SK-N-SH (cell line): ENCODE data around the gene PDIA5. TPM values are rescaled to one million over a fixed set of nuclear protein-coding genes. Genes with fewer than 3 reads are reported as not detected.

Experiments used
- CTCF ChIA-PET: fragments of 300-600, 350-600 bp; formaldehyde crosslinking; extraction: SDS; loops from one replicate; lab custom pipeline; 2021; lab: Yijun Ruan, JAX
- POLR2A ChIA-PET: fragments of 350-600 bp; sonication (Branson Sonifier 250); formaldehyde crosslinking; extraction: SDS; loops from one replicate; lab custom pipeline; 2020; ENCODE audit warnings: antibody characterized with exemption, inconsistent platforms; lab: Yijun Ruan, JAX
- DNase-seq: peaks from one replicate; pipeline ENCODE4 v3.0.0; 2012
- H2AFZ ChIP-seq: fragments of 200-600 bp; sonication (generic); 2 replicates; pipeline ENCODE4 v1.8.1; 2016; ENCODE audit warnings: antibody characterized with exemption, mild to moderate bottlenecking, low read depth
- H3F3A ChIP-seq: fragments of 200-600 bp; sonication (generic); replicated peaks from 2 replicates; pipeline ENCODE3; 2016; ENCODE audit warnings: antibody characterized with exemption, mild to moderate bottlenecking; ENCODE audit not compliant: insufficient read depth
- H3K27ac ChIP-seq, 2 experiments: fragments of 200-500 bp in 1 of 2; fragments of 200-600 bp in 1 of 2; sonication (Bioruptor generic) in 1 of 2; sonication (generic), shearing (Covaris generic) in 1 of 2; 2 replicates each; pipeline versions ENCODE4 v1.5.1 to v1.6.1; 2014 to 2016; ENCODE audit warnings: low read depth in 2 of 2, inconsistent platforms in 1 of 2, low read length in 1 of 2, mild to moderate bottlenecking in 1 of 2, mixed read lengths in 1 of 2
- H3K27me3 ChIP-seq: fragments of 200-600 bp; sonication (generic), shearing (Covaris generic); 2 replicates; pipeline ENCODE4 v1.6.1; 2016; ENCODE audit warnings: mixed run types; ENCODE audit not compliant: insufficient read depth
- H3K36me3 ChIP-seq, 2 experiments: fragments of 200-500 bp in 1 of 2; fragments of 200-600 bp in 1 of 2; sonication (Bioruptor generic) in 1 of 2; sonication (generic) in 1 of 2; replicated peaks in 1 of 2; 2 replicates each; pipeline versions ENCODE3 to v1.5.1; 2014 to 2016; ENCODE audit warnings: low read length in 1 of 2, mild to moderate bottlenecking in 1 of 2; ENCODE audit not compliant: insufficient read depth in 2 of 2, control insufficient read depth in 1 of 2
- H3K4me1 ChIP-seq, 2 experiments: fragments of 200-500 bp in 1 of 2; fragments of 200-600 bp in 1 of 2; sonication (Bioruptor generic) in 1 of 2; sonication (generic), shearing (Covaris generic) in 1 of 2; 2 replicates each; pipeline versions ENCODE4 v1.5.1 to v1.6.1; 2014 to 2016; ENCODE audit warnings: low read depth in 1 of 2, low read length in 1 of 2, mixed run types in 1 of 2; ENCODE audit not compliant: insufficient read depth in 2 of 2, control insufficient read depth in 1 of 2
- H3K4me2 ChIP-seq: fragments of 200-600 bp; sonication (generic), shearing (Covaris generic); 2 replicates; pipeline ENCODE4 v1.6.1; 2017; ENCODE audit warnings: mixed run types
- H3K4me3 ChIP-seq, 2 experiments: fragments of 200-500 bp in 1 of 2; fragments of 200-600 bp in 1 of 2; sonication (Bioruptor generic) in 1 of 2; sonication (generic), shearing (Covaris generic) in 1 of 2; 2 replicates each; pipeline versions ENCODE4 v1.5.1 to v1.8.1; 2014 to 2016; ENCODE audit warnings: low read depth in 2 of 2, inconsistent platforms in 1 of 2, low read length in 1 of 2, mild to moderate bottlenecking in 1 of 2, mixed read lengths in 1 of 2, moderate library complexity in 1 of 2
- H3K79me2 ChIP-seq: fragments of 200-600 bp; sonication (generic); 2 replicates; pipeline ENCODE4 v1.8.1; 2017; ENCODE audit warnings: mild to moderate bottlenecking; ENCODE audit not compliant: insufficient read depth
- H3K9ac ChIP-seq: fragments of 200-600 bp; sonication (generic); 2 replicates; pipeline ENCODE4 v1.6.1; 2017; ENCODE audit warnings: mixed run types
- H3K9me2 ChIP-seq: fragments of 200-600 bp; sonication (generic); 2 replicates; pipeline ENCODE4 v1.6.1; 2017; ENCODE audit warnings: mixed run types
- H3K9me3 ChIP-seq: fragments of 200-600 bp; sonication (generic); 2 replicates; pipeline ENCODE4 v1.6.1; 2017; ENCODE audit warnings: mixed run types, mild to moderate bottlenecking, moderate library complexity
- H4K20me1 ChIP-seq: fragments of 200-600 bp; sonication (generic); 2 replicates; pipeline ENCODE4 v1.6.1; 2017; ENCODE audit warnings: mild to moderate bottlenecking, mixed run types; ENCODE audit not compliant: insufficient read depth
- CHD2 ChIP-seq: fragments of 150-350 bp; IDR thresholded peaks from 2 replicates; pipeline ENCODE4 v1.6.1; 2018; ENCODE audit warnings: low read length; ENCODE audit not compliant: partially characterized antibody
- ELF1 ChIP-seq: IDR thresholded peaks from 2 replicates; pipeline ENCODE4 v1.4.0; 2012
- GABPA ChIP-seq: IDR thresholded peaks from 2 replicates; pipeline ENCODE4 v1.4.0; 2012; ENCODE audit warnings: low read depth, mild to moderate bottlenecking
- MEF2A ChIP-seq: IDR thresholded peaks from 2 replicates; pipeline ENCODE4 v1.4.0; 2012; ENCODE audit warnings: low read depth, borderline replicate concordance
- MXI1 ChIP-seq: IDR thresholded peaks from 2 replicates; pipeline ENCODE4 v1.6.1; 2012; ENCODE audit warnings: mild to moderate bottlenecking, low read depth, low read length, improper control_type of control experiment
- NFIC ChIP-seq: IDR thresholded peaks from 2 replicates; pipeline ENCODE4 v1.4.0; 2012; ENCODE audit warnings: borderline replicate concordance
- NRF1 ChIP-seq: IDR thresholded peaks from 2 replicates; pipeline ENCODE4 v1.6.1; 2012; ENCODE audit warnings: low read depth, mild to moderate bottlenecking, low read length
- RFX5 ChIP-seq: IDR thresholded peaks from 2 replicates; pipeline ENCODE4 v1.6.1; 2012; ENCODE audit warnings: mild to moderate bottlenecking, improper control_type of control experiment, low read length
- RXRA ChIP-seq: IDR thresholded peaks from 2 replicates; pipeline ENCODE4 v1.4.0; 2012; ENCODE audit warnings: low read depth, mild to moderate bottlenecking, borderline replicate concordance
- TAF1 ChIP-seq: IDR thresholded peaks from 2 replicates; pipeline ENCODE4 v1.6.1; 2012; ENCODE audit warnings: low read depth, mild to moderate bottlenecking, low read length, moderate library complexity, borderline replicate concordance
- TCF12 ChIP-seq: IDR thresholded peaks from 2 replicates; pipeline ENCODE4 v1.4.0; 2012
- WGBS: methylation state at CpG from one replicate; pipeline ENCODE4 v1.1.6; 2017; ENCODE audit warnings: low lambda C conversion rate; 5-methylcytosine and 5-hydroxymethylcytosine counted together
- polyA plus RNA-seq, 3 experiments: library from polyadenylated mRNA; depleted of rRNA; stranded (reverse); fragments of >200 nt; gene quantifications; 2 replicates each; pipeline ENCODE4 v1.2.3, GENCODE V29; 2012
- TF ChIP-seq, protein P1 (sequence below): IDR thresholded peaks from 2 replicates; pipeline ENCODE4; 2012
- TF ChIP-seq, protein P2 (sequence below): IDR thresholded peaks from 2 replicates; pipeline ENCODE4 v1.4.0; 2012; ENCODE audit warnings: low read depth, borderline replicate concordance
- TF ChIP-seq, protein P3 (sequence below): IDR thresholded peaks from 2 replicates; pipeline ENCODE4 v1.4.0; 2012; ENCODE audit warnings: low read depth, borderline replicate concordance

PDIA5 gene
- polyA plus RNA-seq, 1 of the 3 experiments (the other 2 are of a cell fraction) = 28.6 TPM

DNA sequence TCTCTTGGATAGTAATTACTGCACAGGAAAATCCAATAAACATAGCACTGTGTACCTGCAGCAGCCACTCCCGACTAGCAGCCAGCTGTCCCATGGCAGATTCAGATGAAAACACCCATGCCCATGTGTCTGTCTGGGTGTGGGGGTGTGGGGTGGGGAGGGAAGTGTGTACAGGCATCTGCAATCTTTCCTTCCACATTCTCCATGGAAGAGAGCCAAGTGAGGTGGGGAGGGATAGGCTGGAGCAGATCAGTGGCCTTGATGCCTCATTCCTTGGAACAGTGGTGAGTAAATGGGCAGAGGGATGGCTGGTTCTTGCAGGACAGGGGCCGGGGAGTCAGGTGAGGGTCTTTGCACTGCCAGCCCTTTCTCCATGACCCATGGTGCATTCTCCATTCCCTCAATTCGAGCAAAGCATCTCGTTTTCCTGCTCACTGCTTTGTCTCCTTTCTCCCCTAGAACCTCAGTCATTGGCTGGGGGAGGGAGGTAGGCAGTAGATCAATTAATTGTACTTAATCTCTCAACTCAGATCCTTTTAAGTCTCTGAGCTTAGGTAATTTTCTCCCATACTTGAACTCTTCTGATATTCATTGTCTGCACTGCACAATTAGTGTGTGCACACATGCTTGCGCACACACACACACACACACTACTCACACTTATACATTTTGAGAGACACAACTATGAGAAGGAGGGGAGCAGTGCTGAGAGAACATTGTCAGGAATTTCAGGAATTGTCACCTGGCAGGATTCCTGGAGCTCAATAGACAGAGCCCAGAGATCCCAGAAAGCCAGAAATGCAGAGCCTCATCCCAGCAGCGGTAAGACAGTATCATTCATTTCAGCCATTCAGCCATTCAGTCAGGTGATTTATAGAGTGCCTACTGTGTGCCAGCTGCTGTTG is 31.9 kb downstream of the PDIA5 start:
- no peak overlapping the region for H3K4me2 ChIP-seq
- CTCF ChIA-PET = interaction anchor here (0.7 kb wide), 1 partner anchor 20 kb away, joined by 3 read pairs; no protein-coding TSS in a partner anchor
- WGBS = 77% methylated on average over 6 of the region's 6 CpGs

DNA sequence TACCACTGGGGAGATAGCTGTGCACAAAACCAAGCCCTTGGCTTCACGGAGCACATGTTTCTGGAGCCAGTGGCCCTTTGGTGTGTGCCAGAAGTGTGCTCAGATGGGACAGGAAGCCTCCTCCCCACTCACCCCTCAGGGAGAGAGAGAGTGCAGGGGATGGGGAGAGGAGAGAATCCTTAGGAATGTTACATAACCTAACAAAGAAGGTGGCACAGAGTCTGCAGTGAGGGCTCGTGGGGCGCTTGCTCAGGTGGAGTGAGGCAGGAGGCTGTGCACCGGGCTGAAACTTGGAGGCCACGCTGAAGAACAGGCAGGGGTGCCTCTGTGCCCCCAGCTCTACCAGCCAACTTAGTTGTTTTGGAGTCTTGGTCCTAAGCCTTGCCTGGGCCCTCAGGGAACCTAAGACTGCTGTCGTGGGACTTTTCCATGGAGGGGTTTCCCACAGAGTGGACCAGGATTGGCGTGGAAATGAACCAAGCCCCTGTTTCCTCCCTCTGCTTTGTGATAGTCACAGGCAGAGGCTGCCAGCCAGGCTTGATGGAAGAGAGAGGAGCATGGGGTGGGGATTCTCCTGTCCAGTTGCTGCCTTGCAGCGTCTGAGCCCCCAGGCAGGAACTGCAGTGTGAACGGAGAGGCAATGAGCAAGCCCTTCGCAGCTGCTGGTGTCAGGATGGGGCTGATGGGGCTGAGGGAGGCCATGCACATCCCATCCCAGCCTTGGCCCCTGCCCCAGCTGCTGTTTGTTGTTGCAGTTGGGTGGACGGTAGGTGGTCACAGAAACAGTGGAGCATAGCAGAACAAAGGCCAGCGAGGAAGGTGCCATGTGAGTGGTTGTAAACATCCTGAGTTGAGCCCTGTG is 32.7 kb downstream of the PDIA5 start:
- WGBS = 91% methylated on average over 11 of the region's 12 CpGs
- Histone ChIP-seq H3K4me2 (no peak overlapping the region), H3K36me3 (peaks cover 15 to 22% of the 10 kb centered on the region in 2 experiments), H3K4me1 (peaks cover 8 to 60% of the 10 kb centered on the region in 2 experiments; a peak in 2 of 4 replicates), H3K9me3 (no peaks in the 10 kb centered on the region), H3K27ac (peak overlapping the region in 1 of 2 experiments; percentile 20; a peak in 1 of 4 replicates), H3K79me2 (peaks cover 4% of the 10 kb centered on the region; the same call in 1 of the 2 replicates), H4K20me1 (peaks cover 23% of the 10 kb centered on the region; the same call in 1 of the 2 replicates), H3K27me3 (no peaks in the 10 kb centered on the region), H2AFZ (no peak overlapping the region), H3K9ac (no peak overlapping the region), H3K9me2 (no peaks in the 10 kb centered on the region), H3F3A (no peaks in the 10 kb centered on the region), H3K4me3 (no peak overlapping the region)
- TF ChIP-seq ELF1 = no peak
- no peak for TF ChIP-seq GABPA
- TF ChIP-seq RFX5 = no peak
- TF ChIP-seq MXI1 = no peak
- no peak for TF ChIP-seq MEF2A
- TF ChIP-seq CHD2 = no peak
- TF ChIP-seq, protein P1, sequence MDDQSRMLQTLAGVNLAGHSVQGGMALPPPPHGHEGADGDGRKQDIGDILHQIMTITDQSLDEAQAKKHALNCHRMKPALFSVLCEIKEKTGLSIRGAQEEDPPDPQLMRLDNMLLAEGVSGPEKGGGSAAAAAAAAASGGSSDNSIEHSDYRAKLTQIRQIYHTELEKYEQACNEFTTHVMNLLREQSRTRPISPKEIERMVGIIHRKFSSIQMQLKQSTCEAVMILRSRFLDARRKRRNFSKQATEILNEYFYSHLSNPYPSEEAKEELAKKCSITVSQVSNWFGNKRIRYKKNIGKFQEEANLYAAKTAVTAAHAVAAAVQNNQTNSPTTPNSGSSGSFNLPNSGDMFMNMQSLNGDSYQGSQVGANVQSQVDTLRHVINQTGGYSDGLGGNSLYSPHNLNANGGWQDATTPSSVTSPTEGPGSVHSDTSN = no peak
- TF ChIP-seq NRF1 = no peak
- no peak for TF ChIP-seq TAF1
- no peak for TF ChIP-seq RXRA
- TF ChIP-seq, protein P2, sequence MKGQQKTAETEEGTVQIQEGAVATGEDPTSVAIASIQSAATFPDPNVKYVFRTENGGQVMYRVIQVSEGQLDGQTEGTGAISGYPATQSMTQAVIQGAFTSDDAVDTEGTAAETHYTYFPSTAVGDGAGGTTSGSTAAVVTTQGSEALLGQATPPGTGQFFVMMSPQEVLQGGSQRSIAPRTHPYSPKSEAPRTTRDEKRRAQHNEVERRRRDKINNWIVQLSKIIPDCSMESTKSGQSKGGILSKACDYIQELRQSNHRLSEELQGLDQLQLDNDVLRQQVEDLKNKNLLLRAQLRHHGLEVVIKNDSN = no peak
- DNase-seq = no peak
- CTCF ChIA-PET = interaction anchor here (0.7 kb wide), 1 partner anchor 19 kb away, joined by 3 read pairs; no protein-coding TSS in a partner anchor
- POLR2A ChIA-PET = no interaction called here

More for the DNA sequence above, 31.9 kb downstream of the PDIA5 start:
- Histone ChIP-seq H3K9ac (no peak overlapping the region), H3K79me2 (peaks cover 12% of the 10 kb centered on the region; the same call in 1 of the 2 replicates), H3K9me3 (no peaks in the 10 kb centered on the region), H2AFZ (no peak overlapping the region), H3K36me3 (peaks cover 15 to 21% of the 10 kb centered on the region in 2 experiments), H3K27me3 (no peaks in the 10 kb centered on the region), H3K4me3 (no peak overlapping the region), H3K9me2 (no peaks in the 10 kb centered on the region), H3K27ac (peak overlapping the region in 1 of 2 experiments; percentile 11; a peak in 1 of 4 replicates), H3K4me1 (peaks cover 4 to 53% of the 10 kb centered on the region in 2 experiments; a peak in 1 of 4 replicates), H4K20me1 (peaks cover 23% of the 10 kb centered on the region; the same call in 1 of the 2 replicates), H3F3A (no peaks in the 10 kb centered on the region)
- peak; percentile 20; the same call in 1 of the 2 replicates for TF ChIP-seq NFIC
- peak; percentile 18; the same call in 1 of the 2 replicates for TF ChIP-seq TCF12
- TF ChIP-seq, protein P3, sequence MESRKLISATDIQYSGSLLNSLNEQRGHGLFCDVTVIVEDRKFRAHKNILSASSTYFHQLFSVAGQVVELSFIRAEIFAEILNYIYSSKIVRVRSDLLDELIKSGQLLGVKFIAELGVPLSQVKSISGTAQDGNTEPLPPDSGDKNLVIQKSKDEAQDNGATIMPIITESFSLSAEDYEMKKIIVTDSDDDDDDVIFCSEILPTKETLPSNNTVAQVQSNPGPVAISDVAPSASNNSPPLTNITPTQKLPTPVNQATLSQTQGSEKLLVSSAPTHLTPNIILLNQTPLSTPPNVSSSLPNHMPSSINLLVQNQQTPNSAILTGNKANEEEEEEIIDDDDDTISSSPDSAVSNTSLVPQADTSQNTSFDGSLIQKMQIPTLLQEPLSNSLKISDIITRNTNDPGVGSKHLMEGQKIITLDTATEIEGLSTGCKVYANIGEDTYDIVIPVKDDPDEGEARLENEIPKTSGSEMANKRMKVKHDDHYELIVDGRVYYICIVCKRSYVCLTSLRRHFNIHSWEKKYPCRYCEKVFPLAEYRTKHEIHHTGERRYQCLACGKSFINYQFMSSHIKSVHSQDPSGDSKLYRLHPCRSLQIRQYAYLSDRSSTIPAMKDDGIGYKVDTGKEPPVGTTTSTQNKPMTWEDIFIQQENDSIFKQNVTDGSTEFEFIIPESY = no peak
- DNase-seq = no peak
- POLR2A ChIA-PET = no interaction called here
